Brain microvascular endothelial cell (primary cell): ENCODE data around the gene NCAM1.
"Not testable (repeated sequence)": the region's sequence is repeated elsewhere in the genome, so short reads cannot be mapped to it uniquely, and the experiment has no call there.

Experiments
- DNase-seq: peaks from one replicate; pipeline ENCODE4 v3.0.0-alpha.2; 2020
- H3K27ac ChIP-seq: fragments of 250-450 bp; sonication (Bioruptor Pico); 2 replicates; pipeline ENCODE4 v1.5.1; 2020; ENCODE audit warnings: mild to moderate bottlenecking, moderate library complexity
- H3K27me3 ChIP-seq: fragments of 250-450 bp; sonication (Bioruptor Pico); replicated peaks from 2 replicates; pipeline ENCODE4 v1.5.1; 2020; ENCODE audit warnings: mild to moderate bottlenecking
- H3K36me3 ChIP-seq: fragments of 250-450 bp; sonication (Bioruptor Pico); replicated peaks from 2 replicates; pipeline ENCODE4 v1.5.1; 2020; ENCODE audit warnings: mild to moderate bottlenecking
- H3K4me3 ChIP-seq: 2 replicates; pipeline ENCODE4 v1.5.1; 2011; ENCODE audit warnings: low read depth, mild to moderate bottlenecking, control low read depth, low read length, moderate library complexity
- CTCF ChIP-seq: IDR thresholded peaks from 2 replicates; pipeline ENCODE4 v1.5.1; 2011; ENCODE audit warnings: low read depth, mild to moderate bottlenecking, moderate library complexity, low read length, control low read depth, inconsistent platforms; ENCODE audit errors: missing control alignments
- in situ Hi-C: cut with HindIII; loops from 2 replicates; pipeline ENCODE4 v1.10.0; 2017; ENCODE audit warnings: low sequenced_read_pairs, low pct_ligation_motif_present

Gene NCAM1

GRCh38 chr11:113034576-113034975 lies 73.4 kb downstream of the NCAM1 start:
- Histone ChIP-seq H3K27me3 (no peaks in the 10 kb centered on the region), H3K36me3 (no peaks in the 10 kb centered on the region), H3K27ac (no peak overlapping the region), H3K4me3 (no peak overlapping the region)
- DNase-seq: no peak
- TF ChIP-seq CTCF: no peak
- in situ Hi-C loops: no loop called here

GRCh38 chr11:113035708-113036107 lies 74.5 kb downstream of the NCAM1 start:
- Histone ChIP-seq H3K27me3 (no peaks in the 10 kb centered on the region), H3K27ac (no peak overlapping the region), H3K4me3 (no peak overlapping the region), H3K36me3 (no peaks in the 10 kb centered on the region)
- TF ChIP-seq CTCF: no peak
- DNase-seq: no peak
- in situ Hi-C loops: no loop called here

- H3K27ac ChIP-seq: no peak overlapping the region
- in situ Hi-C loops: no loop called here
- H3K27me3 ChIP-seq: no peaks in the 10 kb centered on the region
- no peak for TF ChIP-seq CTCF
- no peaks in the 10 kb centered on the region for H3K36me3 ChIP-seq
- DNase-seq: no peak
- no peak overlapping the region for H3K4me3 ChIP-seq
Observed at GRCh38 chr11:113043698-113044097, 82.5 kb downstream of the NCAM1 start.

- Histone ChIP-seq H3K36me3 (no peaks in the 10 kb centered on the region), H3K4me3 (no peak overlapping the region), H3K27me3 (no peaks in the 10 kb centered on the region), H3K27ac (no peak overlapping the region)
- in situ Hi-C loops: no loop called here
- TF ChIP-seq CTCF: no peak
- no peak for DNase-seq
Observed at GRCh38 chr11:113045146-113045545, 83.9 kb downstream of the NCAM1 start.

GRCh38 chr11:113046866-113047265 lies 85.6 kb downstream of the NCAM1 start:
- Histone ChIP-seq H3K27me3 (no peaks in the 10 kb centered on the region), H3K36me3 (no peaks in the 10 kb centered on the region), H3K4me3 (no peak overlapping the region), H3K27ac (no peak overlapping the region)
- no peak for TF ChIP-seq CTCF
- in situ Hi-C loops: no loop called here
- DNase-seq: no peak

- DNase-seq: no peak
- in situ Hi-C loops: no loop called here
- TF ChIP-seq CTCF: no peak
- no peaks in the 10 kb centered on the region for H3K27me3 ChIP-seq
- H3K4me3 ChIP-seq: no peak overlapping the region
- H3K36me3 ChIP-seq: no peaks in the 10 kb centered on the region
- H3K27ac ChIP-seq: no peak overlapping the region
Observed at GRCh38 chr11:113048820-113049768, 87.9 kb downstream of the NCAM1 start.

GRCh38 chr11:113053042-113053441 lies 91.8 kb downstream of the NCAM1 start:
- in situ Hi-C loops, DNase-seq, H3K27me3 ChIP-seq, H3K36me3 ChIP-seq, H3K4me3 ChIP-seq, H3K27ac ChIP-seq: not testable (repeated sequence)
